ENCODE measurements around the gene CHRDL1.

CHRDL1 gene

DNA sequence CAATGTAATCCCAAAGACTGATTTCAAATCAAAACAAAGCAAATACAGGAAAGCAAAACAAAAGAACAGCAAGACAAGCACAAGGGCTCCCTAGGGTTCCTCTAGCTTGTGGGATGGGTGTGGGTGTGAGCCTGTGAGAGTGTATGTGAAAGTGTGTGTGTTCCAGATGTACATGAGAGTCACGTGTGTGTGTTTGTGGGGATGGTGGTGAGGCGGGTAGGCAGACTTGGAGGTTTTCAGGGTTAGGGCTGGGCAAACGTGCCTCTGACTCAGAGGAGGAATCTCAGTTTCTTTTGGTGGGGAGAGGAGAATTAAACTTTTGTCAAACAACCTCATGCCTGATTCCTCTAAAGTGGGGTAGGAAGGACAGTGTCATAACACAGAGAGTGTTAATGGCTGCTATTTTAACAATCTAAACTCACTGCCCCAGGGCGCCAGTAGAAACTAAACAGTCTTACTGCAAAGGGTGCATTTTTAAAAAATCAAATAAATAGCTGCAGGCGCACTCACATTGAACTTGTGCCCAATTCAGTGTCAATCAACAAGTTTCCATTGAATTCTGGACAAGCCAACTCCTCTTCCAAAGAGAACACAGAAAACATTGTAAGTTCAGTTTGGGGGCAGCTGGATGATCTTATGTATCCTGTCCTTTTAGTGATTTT lies 51.8 kb downstream of the CHRDL1 start:
- DNase-seq (ENCODE audit: low read depth), result no peak

GRCh38 chrX:110741213-110741796 lies 54.3 kb downstream of the CHRDL1 start:
- no peak for DNase-seq (ENCODE audit: low read depth)

GRCh38 chrX:110734894-110735541 lies 60.6 kb downstream of the CHRDL1 start:
- DNase-seq (ENCODE audit: low read depth), result no peak

DNA sequence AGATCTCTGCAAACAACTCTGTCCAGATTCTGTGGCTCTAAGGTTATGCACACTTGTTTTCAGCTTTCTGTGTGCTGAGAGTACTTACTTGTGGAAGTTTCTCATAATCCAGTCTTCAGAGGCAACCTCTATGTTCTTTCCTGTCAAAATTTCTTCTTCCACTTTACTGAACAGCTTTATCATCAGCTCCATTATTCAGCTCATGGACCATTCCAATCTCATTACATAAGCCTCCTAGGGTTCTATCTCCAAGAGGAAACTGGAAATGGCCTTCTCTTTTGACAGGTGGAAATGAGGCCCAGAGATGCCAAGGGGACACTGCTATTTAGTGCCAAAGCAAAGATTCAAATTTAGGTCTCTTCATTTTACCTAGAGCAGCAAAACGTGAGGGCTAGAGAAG lies 61.3 kb downstream of the CHRDL1 start:
- DNase-seq (ENCODE audit: low read depth), result no peak

DNA sequence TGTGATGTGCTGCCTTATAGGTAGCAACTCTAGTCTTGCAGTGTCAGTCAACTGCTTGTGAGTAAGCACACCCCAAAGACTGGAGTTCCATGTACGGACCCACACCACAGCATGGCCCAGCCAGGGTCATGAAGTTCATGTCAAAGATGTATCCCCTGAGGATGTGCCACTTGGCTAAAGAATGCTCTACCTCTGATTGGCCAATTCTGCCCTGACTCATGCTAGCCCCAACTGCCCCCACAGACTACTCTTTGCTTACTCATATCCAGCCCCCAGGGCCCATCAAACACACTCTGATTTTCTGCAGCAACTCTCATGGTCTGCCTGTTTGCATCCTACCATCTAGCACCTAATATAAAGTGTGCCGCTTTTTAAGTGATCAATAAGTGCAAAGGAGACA lies 62.5 kb downstream of the CHRDL1 start:
- DNase-seq (ENCODE audit: low read depth), result no peak

- DNase-seq (ENCODE audit: low read depth), result no peak
Measured at GRCh38 chrX:110732266-110732665, 63.4 kb downstream of the CHRDL1 start.

GRCh38 chrX:110723844-110724243 lies 71.8 kb downstream of the CHRDL1 start:
- no peak for DNase-seq (ENCODE audit: low read depth)

- DNase-seq (ENCODE audit: low read depth), result no peak
Measured at GRCh38 chrX:110722135-110722534, 73.5 kb downstream of the CHRDL1 start.

GRCh38 chrX:110713666-110714065 lies 82.0 kb downstream of the CHRDL1 start:
- no peak for DNase-seq (ENCODE audit: low read depth)

- DNase-seq (ENCODE audit: low read depth), result no peak
Measured at GRCh38 chrX:110706446-110706845, 89.2 kb downstream of the CHRDL1 start.

DNA sequence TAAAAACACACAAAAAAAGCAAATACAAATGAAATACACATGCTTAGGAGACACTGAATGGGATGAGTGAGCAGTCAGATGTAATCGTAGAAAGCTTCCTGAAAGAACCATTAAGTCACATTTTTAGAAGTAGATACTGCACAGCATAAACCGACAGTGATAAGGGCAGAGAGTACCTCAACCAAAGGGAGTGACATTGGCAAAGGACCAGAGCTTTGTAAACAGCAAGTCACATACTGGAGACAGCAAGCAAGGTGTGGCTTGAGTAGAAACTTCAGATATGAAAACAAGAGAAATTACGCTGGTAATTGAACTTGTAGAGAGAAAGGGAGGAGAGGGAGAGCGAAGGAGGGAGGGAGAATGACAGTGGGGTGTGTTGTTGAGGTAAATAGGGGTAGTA lies 92.0 kb downstream of the CHRDL1 start:
- no peak for DNase-seq (ENCODE audit: low read depth)

- no peak for DNase-seq (ENCODE audit: low read depth)
Measured at GRCh38 chrX:110699109-110699508, 96.5 kb downstream of the CHRDL1 start.

DNA sequence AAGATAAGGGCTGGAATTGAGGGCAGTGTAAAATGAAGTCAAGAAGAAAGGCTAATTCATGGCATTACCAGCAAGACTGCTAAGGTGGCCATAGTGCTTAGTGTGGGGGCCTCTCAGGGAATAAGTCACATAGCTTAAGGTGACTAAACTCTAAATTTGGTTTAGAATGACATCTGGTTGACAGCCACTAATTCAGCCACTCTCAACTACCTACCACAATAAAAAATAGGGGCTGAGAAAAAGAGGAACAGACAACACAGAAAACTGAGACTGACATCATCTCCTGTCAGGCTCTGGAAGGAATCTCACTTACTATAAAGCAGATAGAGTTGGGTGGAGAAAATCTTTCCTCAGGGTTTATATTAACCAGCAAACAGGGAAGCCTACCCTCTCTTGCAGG lies 96.9 kb downstream of the CHRDL1 start:
- DNase-seq (ENCODE audit: low read depth), result no peak

- no peak for DNase-seq (ENCODE audit: low read depth)
Measured at GRCh38 chrX:110692866-110693265, 102.8 kb downstream of the CHRDL1 start.

GRCh38 chrX:110691446-110691845 lies 104.2 kb downstream of the CHRDL1 start:
- no peak for DNase-seq (ENCODE audit: low read depth)

GRCh38 chrX:110684653-110685052 lies 111.0 kb downstream of the CHRDL1 start:
- DNase-seq (ENCODE audit: low read depth), result no peak

- no peak for DNase-seq (ENCODE audit: low read depth)
Measured at GRCh38 chrX:110683925-110684324, 111.7 kb downstream of the CHRDL1 start.

DNA sequence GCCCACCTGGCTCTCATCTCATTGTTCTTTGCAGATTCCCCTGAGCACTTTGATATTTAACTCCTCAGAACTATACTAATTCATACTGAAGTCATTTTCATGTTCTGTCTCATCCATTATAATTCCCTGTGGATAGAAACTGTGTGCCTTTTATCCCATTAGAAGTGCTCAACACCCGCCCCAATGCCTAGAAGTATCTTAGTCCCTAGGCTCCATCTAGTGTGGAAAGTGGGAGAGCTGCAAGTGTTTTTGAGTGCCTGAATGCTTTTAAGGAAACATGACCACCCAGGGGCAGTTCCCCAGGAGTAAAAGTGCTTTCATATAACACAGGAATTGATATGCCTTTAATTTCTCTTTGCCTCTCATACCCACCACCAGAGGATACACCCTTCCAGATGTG lies 117.0 kb downstream of the CHRDL1 start:
- no peak for DNase-seq (ENCODE audit: low read depth)

GRCh38 chrX:110675886-110676285 lies 119.7 kb downstream of the CHRDL1 start:
- DNase-seq (ENCODE audit: low read depth), result no peak

DNA sequence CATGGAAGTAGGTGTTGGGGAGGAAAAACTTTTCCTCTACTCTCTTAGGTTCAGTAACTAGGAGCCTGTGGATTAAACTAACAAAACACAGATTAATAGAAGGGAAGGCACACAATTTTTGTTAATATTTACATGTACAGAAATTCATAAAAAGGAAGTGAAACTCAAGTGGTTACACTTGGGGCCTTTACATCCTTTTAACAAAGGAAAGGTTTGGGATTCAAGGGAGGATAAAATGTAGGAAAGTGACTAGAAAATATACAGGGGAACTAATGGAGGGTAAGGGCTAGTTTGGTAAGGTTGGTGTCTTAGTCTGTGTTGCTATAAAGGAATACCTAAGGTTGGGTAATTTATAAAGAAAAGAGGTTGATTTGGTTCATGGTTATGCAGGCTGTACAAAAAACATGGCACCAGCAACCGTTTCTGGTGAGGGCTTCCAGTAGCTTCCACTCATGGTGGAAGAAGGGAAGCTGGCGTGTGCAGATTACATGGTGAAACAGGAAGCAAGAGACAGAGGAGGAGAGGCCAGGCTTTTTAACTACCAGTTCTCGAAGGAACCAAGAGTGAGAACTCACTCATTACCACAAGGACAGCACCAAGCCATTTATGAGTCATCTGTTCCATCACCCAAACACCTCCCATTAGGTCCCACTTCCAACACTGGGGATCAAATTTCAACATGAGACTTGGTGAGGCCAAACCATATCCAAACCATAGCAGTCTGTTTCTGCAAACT lies 124.4 kb downstream of the CHRDL1 start:
- DNase-seq (ENCODE audit: low read depth), result no peak

DNA sequence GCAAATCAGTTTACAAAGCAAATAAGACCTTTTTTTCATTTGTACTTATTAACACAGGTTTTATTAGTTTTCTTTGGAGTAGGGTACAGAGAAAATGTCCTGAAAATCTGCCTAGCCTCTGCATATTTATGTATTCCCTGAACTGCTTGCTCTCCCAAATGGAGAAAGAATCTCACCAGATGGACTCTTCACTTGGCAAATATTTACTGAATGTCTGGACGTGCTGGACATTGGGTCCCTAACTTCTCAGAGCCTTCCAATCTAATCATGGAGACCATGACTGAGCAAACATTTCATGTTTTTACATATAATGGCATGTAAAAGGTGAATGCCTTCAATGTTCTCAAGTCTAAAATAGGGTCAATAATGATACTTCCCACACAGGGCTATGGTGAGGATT lies 126.0 kb downstream of the CHRDL1 start:
- DNase-seq (ENCODE audit: low read depth), result no peak

DNA sequence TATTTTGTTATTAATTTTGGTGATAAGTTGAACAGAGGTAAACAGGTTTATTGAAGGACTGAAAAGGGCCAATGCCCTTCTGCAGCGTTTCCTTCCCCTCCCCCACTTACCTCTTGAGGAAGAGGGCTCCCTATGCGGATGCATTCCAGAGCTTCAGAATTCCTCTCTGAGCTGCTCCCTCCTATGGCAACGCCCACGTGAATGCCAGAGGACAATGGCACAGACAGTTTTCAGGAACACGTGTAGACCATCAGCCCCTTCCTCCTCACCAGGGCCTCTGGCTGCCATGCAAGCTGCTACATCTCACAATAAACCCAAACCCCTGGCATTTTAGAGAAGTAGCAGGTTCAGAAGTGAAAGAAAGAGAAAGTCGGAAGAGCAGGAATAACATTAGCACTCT lies 127.9 kb downstream of the CHRDL1 start:
- DNase-seq (ENCODE audit: low read depth), result no peak

Measured in stimulated activated CD8-positive, alpha-beta memory T cell treated with anti-CD3 and anti-CD28 coated beads, Interleukin-15, amount 100 ng/mL, for 24 hours (primary cell).